ENCODE data around the gene SLC47A2.

DNA sequence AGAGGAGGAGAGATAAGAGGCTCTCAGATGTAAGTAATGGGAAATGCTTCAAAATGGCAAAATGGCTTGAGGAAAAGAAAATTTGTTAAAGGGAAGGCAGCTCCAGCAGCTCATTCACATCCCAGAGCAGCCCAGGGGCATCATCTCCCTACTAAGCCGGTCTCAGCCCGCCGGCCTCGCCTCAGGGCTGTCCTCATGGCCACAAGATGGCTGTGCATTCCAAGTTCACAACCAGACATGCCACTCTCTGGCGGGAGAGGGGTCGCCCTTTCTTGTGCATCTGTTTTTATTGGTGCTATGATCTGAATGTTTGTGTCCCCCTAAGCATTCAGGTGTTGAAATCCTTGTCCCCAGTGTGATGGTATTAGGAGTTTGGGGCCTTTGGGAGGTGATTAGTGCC, 13.5 kb upstream of the SLC47A2 start:
- TF ChIP-seq CTCF (IDR thresholded peaks at IDR 0.05), result no peak
- no peak for TF ChIP-seq ZFX (IDR thresholded peaks at IDR 0.05; ENCODE audit: borderline replicate concordance)
